ENCODE data around the gene SEPHS1.
"Not testable (repeated sequence)": the region's sequence is repeated elsewhere in the genome, so short reads cannot be mapped to it uniquely, and the experiment has no call there.

The SEPHS1 gene

DNA sequence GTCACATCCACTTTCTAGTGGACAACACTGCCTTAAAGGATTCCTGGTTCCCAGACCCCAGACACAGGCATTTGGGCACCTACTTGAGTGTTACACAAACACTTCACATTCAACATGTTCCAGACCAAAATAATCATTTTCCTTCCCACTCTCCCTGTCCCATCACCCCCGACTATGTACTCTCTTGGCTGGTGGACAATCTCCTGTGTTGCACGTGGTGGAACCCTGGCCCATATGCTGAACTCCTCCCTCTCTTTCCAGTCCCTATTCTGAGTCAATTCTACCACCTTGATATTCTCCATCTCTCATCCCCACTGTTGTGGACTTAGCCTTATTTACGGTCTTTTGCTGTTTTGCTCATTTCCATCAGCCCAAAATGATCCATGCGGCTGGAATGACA is 8.3 kb upstream of the SEPHS1 start:
- DNase-seq, result no peak

DNA sequence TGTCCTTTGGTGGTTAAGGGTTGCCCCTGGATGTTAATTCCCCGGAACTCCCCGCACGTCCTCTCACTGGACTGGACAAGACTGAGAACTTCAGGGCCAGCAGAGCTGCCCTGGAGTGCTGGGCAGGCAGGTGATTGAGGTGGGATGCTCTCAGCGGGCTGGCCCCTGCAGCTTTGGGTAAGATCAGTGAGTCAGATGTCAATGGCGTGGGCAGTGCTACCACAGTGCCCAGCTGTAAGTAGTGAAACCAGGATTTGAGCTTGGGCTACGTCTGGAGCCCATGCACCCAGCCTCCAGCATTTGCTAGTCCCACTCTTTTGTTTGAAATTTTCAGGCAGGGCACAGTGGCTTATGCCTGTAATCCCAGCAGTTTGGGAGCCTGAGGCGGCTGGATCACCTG is 6.7 kb upstream of the SEPHS1 start:
- DNase-seq, result no peak

DNA sequence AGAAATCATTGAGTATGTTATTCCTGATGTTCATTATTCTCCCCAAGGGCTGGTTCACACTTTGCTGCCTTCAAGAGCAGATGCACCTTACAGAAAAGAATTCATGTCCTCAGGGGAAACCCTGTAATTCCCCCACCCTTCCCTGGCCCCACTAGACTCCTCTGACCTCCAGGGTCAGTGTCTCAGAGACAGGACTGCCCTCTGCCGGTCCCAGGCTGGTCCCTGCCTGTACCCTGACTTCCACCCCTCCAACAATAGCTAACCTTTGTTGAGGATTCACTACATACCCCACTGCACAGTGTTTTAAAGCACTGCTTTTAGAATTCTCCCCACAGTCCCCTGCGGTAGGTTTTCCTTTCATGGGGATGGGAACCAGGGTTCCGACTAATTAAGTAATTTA is 4.4 kb upstream of the SEPHS1 start:
- no peak for DNase-seq

DNA sequence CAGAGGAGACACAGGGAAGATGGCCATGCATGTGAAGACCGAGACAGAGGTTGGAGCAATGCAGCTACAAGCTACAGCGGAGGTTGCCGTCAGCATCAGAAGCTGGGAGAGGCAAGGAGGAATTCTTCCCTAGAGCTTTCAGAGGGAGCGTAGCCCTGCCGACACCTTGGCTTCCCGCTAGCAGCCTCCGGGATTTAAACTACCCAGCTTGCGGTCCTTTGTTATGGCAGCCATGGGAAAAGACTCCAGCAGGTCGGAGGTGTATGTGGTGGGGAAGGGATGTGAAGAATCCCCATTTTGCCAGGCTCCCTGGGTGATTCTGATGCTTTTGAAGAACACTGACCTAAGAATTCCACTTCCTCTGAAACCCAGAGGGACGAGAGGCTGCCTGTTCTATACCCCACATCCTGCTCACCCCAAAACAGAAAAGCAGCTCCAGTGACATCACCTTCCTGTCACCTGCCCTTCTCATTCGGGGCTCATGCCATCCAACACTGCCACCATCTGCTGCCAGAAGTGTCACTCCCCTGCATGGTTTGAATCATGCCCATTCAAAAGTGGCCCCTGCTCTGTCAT is 3.3 kb upstream of the SEPHS1 start:
- peak; percentile 56 for DNase-seq

DNA sequence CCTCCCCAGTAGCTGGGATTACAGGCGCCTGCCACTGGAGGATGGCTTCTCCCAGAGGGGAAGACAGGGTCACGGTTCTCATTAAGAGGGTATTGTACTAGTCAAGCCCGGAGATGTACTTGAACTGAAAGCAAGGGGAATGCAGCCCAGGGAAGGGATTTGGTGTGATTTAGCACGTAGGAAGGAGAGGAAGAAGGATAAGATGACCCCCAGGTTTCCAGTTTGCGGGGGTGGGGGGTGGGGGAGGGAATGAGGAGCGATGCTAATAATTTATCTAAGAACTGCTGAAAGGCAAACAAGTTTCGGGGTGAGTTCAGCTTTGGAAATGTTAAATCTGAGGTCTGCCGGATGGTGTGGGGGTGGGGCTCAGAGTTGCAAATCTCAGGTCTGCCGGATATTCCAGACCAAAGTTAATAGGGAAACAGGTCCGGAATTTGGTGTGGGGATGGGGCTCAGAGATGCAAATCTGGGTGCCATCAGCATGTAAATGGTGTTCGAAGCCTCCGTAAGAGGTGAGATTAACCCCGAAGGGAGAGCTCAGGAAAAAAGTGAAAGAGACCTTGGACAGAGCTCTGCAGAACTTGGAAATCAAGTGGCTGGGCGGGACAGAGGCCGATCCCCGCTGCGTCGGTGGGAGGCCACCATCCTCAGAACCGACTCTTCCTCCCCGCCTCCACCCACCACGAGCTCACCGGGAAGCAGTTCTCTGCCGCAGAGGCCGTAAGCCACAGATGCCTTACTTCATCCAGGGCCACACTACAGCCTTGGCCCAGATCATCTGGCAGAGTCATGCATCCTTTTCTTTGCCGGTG is 1.6 kb upstream of the SEPHS1 start:
- DNase-seq, result peak; percentile 19

DNA sequence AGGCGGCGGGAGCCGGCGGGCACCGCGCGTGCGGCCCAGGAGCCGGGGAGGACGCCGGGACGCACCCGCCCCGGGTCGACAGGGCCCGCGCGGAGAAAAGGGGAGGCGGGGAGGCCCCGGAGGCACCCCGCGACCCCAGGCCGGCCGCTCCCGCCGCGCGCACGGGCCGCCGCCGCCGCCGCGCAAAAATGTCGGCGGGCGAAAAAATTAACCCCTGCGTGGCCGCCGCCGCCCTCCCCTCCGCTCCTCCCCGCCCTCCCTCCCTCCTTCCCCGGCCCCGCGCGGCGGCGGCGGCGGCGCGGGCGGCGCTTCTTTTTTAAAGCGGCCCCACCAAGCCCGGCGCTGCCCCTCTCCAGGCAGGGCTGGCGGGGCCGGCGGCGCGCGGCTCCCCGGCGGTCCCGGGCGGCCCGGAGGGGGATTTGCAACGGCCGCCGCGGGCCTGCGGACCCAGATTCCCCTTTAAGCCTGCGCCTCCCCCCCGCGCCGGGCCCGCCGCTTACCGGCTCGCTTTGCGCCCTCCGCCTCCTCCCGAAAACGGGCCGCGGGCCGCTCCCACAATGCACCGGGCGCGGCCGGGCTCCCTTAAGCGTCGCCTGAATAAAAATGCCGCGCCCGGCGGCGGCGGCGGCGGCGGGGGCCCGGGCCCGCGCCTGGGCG is 465 bp downstream of the SEPHS1 start:
- peak; percentile 82 for DNase-seq

DNA sequence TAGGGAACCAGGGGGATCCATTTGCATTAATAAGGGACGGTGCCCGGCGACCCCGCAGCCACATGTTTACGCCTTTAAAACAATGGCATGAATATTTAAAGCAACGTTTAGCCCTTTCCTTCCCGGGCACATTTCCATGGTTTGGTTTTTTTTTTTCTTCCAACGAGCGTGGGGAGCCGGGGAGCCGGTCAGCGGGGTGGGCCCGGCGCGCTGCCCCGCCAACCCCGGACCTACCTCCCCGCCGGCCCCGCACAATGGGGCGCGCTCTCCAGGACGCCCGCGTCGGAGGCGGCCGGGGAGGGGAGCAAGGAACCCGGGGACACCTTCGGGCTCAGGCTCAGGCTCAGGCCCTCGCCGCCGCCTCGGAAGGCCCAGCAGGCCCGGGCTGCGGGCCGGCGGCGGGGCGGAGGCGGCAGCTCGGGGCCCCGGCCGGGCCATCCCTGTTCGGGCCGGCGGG is 1.0 kb downstream of the SEPHS1 start:
- DNase-seq, result no peak

DNA sequence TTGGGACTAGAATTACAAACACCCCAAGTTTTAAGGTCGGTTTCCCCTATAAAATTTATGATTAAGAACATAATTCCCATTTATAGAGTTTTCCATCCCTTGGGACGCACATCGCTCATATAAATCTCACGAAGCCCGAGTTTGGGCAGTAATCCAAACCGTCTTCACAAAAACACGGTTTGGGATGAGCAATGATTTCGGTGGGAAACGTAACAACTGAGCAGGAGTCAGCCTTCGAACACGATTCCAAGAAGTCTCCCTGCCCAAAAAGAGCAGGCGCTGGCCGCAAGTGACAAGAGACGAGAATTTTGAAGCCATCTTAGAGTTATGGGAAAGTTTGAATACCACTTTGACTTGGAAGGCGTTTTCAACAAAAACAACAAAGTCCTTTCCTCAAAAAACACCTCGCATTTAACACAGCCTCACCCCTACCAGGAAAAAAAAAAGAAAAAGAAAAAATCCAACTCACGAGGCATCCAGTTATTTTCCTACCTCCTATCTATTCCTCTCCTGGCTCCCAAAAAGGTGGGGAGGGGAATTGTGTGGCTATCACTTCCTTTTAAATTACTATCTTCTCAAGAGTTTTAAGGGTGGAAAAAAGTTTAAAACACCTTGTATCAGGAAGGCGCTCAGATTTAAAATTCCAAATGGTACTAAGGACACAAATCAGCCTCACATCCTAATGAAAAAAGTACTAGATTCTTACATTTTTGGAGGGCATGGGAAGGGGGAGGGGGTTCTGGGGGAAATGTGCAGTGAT is 1.6 kb downstream of the SEPHS1 start:
- DNase-seq, result no peak

DNA sequence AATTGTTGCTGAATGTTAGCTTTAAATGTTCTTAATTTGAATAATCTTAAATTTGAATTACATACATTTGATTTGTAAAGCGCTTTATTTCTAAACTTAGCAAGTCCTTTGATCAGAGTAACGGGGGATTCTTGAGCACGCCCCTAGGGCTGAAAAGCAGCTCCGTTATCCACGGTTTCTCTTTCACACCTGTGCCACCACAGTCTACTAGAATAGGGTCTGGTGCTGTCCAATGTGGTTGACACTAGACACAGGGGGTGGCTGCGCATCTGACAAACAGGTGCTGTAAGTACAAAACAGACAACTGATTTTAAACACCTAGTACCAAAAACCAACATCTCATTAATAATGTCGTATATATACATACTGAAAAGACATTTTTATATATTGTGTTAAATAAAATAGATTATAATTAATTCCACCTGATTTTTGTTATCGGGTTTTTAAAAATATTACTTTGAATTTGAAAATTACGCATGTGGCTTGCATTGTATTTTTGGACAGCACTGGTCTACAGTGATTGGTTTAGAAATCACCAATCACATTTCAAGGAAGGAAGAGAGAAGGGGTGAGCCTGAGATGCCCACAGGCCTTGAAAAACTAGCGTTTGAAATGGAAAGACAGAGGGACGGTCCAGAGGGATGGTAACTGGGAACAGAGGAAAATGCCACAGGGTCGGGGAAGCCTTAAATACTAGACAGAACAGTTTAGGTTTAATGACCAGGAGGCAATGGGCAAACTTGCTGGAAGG is 7.3 kb downstream of the SEPHS1 start:
- peak; percentile 61 for DNase-seq

DNA sequence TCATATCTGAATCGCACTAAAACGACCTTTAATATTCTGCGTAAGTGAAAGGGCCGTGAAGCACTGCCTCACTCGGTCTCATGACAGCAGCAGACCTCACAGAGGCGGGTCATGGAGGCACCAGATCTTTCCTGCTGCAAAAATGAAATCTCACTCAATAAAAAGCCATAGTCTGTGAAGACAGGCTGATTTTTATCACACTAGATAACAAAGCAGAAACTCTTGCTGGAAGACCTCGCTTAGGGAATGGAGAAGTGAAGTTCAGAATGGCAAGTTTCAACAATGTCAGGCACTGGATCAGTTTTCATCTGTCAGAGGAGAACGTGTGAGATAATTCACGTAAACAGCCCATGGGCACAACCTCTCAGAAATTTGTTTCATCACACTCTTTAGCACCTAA is 8.0 kb downstream of the SEPHS1 start:
- no peak for DNase-seq

DNA sequence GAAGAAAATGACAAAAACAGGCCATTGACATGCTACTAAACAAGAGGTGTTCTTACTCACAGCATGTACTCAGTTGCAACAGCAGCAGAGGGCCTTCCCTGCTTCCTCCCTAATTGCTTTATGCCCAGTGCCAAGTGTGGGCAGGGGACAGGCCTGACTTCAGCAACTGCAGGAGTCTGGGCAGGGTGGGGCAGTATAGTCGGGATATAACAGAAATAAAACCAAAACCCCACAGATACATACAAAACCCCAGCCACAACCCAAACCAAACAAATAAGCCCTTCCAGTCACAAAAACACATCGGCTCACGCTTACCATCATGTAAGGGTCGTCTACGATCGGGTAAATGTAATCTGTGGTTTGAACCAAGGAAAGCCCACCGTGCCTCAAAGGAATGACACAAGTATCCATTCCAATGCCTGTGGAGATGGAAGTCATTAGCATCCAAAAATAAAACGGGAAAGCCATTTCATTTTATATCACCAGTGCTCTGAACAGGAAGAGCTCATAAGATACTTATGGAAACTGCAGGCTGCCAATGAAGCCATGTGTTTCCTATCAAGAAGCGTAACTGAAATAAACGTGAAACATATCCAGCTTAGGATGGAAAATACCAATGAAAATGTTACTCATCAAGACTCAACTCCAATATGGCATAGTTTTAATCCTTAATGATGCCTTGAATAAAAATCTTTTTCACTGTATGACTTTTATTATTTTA is 9.5 kb downstream of the SEPHS1 start:
- no peak for DNase-seq

DNA sequence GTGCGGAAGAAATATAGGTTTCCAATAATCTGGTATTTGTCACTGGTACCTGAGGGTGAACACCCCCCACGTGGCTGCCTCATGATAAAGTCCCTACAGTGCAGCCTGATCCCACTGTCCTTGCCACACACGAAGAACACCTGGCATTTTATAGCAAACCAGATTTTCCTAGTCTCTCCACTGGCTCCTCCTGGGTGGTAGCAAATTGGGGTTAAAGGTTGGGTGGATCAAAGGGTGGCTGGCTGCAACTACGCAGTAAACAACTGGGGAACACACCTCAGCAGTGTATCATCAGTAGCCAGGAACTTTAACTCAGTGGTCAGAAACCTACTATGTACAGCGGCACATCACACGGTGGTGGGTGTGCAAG is 10.3 kb downstream of the SEPHS1 start:
- DNase-seq, result no peak

DNA sequence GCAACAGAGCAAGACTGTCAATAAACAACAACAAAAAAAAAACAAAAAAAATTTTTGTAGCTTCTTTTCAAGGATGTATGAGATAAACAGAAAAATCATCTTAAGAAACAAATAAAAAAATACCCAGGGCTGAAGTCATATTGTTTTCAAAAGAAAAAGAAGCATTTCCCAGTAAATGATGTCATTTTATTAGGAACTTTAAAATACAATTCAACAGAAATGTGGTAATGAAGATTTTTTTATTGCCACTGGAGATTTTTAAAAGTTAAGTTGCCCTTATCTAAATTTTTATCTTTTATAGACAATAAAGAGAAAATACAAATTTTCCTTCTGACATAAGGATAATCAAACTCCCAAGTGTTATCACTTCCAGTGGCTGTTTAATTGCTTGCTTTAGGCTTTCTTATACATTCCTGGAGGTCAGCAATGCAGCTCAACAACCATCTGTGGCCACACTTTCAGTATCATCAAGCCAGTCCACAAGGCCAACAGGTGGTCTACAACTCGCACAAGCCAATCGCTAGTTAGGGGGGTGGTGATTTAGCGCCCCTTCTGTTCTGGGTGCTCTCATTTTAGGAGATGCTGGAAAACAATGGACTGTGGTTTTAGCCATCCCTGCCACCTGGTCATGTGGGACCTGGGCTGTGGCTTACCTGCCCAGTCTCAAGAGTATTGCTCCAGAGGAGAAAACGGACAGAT is 10.8 kb downstream of the SEPHS1 start:
- DNase-seq, result no peak

DNA sequence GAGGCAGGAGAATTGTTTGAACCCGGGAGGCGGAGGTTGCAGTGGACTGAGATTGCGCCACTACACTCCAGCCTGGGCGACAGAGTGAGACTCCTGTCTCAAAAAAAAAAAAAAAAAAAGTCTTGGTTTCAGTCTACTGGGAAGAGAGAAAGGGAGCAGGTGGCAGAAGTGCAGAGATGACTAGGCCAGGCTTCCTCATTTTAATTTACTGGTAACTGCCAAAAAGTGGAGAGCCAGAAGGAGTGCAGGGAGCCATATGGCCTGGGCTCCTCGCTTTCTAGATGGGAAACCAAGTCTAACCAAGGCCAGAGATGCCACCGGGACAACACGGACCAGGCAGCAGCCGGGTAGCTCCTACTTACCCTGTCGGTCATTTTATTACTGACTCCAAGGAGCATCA is 12.2 kb downstream of the SEPHS1 start:
- DNase-seq, result no peak

DNA sequence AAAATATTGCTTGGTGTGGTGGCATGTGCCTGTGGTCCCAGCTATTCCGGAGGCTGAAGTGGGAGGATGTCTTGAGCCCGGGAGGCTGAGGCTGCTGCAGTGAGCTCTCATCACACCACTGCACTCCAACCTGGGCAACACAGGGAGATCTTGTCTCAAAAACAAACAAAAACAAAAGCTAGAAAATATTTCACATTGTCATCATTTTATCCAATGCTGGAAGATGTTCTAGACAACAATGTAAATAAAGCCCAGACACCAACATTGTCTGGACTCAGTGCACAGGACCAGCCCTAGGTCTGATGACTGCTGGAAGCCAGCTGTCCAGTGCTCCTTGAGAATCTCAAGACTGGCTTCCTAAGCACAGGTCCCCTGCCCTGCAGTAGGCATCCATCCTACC is 13.5 kb downstream of the SEPHS1 start:
- no peak for DNase-seq

DNA sequence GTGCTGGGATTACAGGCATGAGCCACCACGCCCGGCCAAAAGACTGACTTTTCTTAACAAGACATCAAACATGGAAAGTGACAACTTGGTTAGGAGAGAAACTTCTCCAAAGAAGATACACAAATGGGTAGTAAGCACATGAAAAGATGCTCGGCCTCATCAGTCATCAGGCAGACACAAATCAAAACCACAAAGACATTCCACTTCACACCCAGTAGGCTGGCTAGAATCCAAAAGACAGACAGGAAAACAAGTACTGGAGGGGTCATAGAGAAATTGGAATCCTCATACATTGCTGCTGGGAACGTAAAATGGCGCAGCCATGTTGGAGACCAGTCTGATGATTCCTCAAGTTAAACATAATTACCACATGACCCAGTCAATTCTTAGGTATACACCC is 16.4 kb downstream of the SEPHS1 start:
- DNase-seq, result no peak

DNA sequence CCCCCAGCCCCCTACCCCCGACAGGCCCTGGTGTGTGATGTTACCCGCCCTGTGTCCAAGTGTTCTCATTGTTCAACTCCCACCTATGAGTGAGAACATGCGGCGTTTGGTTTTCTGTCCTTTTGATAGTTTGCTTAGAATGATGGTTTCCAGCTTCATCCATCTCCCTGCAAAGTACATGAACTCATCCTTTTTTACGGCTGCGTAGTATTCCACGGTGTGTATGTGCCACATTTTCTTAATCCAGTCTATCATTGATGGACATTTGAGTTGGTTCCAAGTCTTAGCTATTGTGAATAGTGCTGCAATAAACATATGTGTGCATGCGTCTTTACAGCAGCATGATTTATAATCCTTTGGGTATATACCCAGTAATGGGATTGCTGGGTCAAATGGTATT is 17.1 kb downstream of the SEPHS1 start:
- not testable (repeated sequence) for DNase-seq

DNA sequence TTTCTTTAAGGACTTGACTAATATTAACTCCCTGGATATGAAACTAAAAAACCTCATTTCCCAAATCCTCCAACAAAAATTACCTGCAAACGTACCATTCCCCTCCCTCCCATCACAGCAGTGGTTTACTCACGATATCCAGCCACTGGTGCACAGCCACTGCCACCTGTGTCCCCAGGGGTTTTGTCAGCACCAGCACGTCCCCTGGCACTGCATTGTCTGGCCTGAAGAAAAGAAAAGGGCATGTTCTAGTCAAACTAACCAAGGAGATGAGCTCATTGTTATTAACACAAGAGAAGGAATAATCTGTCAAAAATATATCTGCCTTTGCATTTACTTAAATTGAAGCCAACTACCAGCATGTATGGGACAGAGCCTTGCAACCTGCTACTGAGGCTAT is 18.5 kb downstream of the SEPHS1 start:
- DNase-seq, result no peak

DNA sequence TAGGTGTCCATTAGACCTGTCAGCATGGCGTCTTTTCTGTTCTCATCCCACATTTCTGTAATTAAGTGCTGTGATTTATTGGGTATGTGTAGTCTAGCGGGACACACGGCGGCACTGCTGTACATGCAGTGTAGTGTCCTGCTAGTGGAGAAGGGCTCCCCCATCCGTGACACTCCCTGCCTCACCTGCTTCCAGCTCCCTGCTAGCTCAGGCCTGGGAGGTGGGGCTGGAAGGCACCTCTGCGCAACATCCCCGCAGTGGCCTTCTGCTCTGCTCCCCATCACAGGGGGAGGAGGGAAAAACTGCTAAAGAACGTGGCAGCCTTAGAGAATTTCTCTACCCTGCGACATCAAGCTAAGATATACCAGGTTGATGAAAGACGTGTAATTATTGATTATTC is 19.5 kb downstream of the SEPHS1 start:
- DNase-seq, result no peak

DNA sequence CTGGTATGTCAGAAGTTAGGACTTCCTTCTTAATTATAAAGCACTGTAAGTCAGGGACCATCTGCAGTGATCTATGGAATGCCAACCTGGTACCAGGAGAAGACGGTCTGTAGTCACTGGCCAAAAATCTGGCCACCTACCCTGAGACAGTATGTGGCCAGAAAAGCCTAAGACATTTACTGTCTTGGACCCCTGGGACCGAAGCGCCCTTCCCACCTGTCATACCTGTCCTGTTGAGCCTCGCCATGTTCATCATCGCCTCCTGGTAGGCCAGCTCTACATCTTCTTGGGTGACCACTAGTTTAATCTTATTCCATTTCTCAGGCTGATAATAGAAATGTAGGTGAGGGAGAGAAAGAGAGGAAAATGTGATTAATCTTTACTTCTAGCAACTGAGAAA is 20.0 kb downstream of the SEPHS1 start:
- DNase-seq, result no peak

DNA sequence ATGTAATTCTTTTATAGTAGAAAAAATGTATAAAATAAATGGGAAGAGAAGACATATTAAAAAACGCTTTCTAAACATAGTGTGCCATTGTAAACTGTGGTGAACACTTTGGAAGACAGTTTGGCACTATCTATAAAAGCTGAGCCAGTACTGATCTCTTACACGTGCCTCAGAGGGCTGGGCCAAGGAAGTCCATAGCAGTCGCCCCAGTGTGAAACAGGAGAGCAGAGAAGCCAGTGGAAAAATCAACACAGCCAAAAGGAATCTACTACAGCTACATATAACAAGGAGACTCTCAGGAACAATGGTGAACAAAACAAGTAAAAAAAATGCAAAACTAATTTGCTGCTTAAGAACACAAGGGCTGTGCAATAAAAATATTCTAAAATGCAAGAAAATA is 20.6 kb downstream of the SEPHS1 start:
- no peak for DNase-seq

All from CD4-positive, alpha-beta T cell treated with Interleukin-10 for 1 hour (primary cell).